ENCODE measurements around the gene RFX8. TPM values are rescaled to one million over a fixed set of nuclear protein-coding genes. Genes with fewer than 3 reads are reported as not detected.

The RFX8 gene
- total RNA-seq, 4 donors from 2014 or later: 1.4 to 6.9 (median 3.9) TPM

DNA sequence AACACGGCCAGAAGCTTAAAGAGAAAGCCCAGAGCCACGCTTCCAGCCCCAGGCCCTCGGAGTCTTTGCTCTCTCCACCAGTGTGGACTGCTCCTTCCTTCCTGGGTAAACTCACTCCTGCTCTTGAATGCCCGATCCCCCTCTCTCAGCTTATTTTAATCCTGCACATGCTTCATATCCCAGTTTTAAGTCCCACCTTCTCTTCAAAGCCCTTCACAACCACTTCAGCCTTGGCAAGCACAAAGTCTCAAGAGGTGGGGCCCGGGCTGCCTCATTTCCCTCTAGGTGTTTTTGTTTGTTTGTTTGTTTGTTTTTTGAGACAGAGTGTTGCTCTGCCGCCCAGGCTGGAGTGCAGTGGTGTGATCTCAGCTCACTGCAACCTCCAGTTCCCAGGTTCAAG is 66.0 kb downstream of the RFX8 start:
- H3K4me1 ChIP-seq: no peaks in the 10 kb centered on the region
- H3K27ac ChIP-seq: no peak overlapping the region
- DNase-seq (ENCODE audit: low spot score in 2 of 2): no peak
- H3K36me3 ChIP-seq: no peaks in the 10 kb centered on the region
- no peaks in the 10 kb centered on the region for H3K27me3 ChIP-seq
- 82 to 84% methylated on average over 6 of the region's 6 CpGs for WGBS, 2 donors
- TF ChIP-seq EP300 (IDR thresholded peaks at IDR 0.05): no peak
- no peak for TF ChIP-seq POLR2A (IDR thresholded peaks at IDR 0.05)
- TF ChIP-seq, protein P1, sequence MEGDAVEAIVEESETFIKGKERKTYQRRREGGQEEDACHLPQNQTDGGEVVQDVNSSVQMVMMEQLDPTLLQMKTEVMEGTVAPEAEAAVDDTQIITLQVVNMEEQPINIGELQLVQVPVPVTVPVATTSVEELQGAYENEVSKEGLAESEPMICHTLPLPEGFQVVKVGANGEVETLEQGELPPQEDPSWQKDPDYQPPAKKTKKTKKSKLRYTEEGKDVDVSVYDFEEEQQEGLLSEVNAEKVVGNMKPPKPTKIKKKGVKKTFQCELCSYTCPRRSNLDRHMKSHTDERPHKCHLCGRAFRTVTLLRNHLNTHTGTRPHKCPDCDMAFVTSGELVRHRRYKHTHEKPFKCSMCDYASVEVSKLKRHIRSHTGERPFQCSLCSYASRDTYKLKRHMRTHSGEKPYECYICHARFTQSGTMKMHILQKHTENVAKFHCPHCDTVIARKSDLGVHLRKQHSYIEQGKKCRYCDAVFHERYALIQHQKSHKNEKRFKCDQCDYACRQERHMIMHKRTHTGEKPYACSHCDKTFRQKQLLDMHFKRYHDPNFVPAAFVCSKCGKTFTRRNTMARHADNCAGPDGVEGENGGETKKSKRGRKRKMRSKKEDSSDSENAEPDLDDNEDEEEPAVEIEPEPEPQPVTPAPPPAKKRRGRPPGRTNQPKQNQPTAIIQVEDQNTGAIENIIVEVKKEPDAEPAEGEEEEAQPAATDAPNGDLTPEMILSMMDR (IDR thresholded peaks at IDR 0.05): no peak
- H3K9me3 ChIP-seq: no peaks in the 10 kb centered on the region
- no peak overlapping the region for H3K4me3 ChIP-seq

DNA sequence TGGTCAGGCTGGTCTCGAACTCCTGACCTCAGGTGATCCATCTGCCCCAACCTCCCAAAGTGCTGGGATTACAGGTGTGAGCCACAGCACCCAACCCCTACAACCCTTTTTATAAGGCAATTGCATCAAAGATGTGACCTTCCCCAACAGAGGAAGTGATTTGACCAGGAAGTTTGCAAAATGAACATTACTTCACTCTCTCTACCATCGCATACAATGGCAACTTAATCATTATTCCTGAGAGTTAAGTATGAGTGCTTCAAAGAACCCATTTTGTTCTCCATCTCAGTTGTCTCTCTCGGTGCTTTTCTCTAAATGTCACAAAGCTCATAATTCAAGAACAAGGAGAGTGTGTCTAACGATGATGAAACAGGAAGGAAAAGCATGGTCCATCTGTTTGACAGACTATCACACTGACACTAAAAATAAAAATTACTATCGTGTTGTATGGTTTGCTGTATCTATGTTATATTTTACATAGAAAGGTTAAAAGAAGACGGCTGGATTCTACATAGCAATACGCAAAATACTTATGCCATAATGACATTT is 69.5 kb downstream of the RFX8 start:
- no peaks in the 10 kb centered on the region for H3K27me3 ChIP-seq
- no peak for DNase-seq (ENCODE audit: low spot score in 2 of 2)
- H3K9me3 ChIP-seq: no peaks in the 10 kb centered on the region
- no peak overlapping the region for H3K4me3 ChIP-seq
- no peak overlapping the region for H3K27ac ChIP-seq
- 58% methylated on average over 7 of the region's 7 CpGs for WGBS, 2 donors
- no peaks in the 10 kb centered on the region for H3K36me3 ChIP-seq
- no peaks in the 10 kb centered on the region for H3K4me1 ChIP-seq
- TF ChIP-seq, protein P1 (IDR thresholded peaks at IDR 0.05): no peak
- no peak for TF ChIP-seq EP300 (IDR thresholded peaks at IDR 0.05)
- TF ChIP-seq POLR2A (IDR thresholded peaks at IDR 0.05): no peak

DNA sequence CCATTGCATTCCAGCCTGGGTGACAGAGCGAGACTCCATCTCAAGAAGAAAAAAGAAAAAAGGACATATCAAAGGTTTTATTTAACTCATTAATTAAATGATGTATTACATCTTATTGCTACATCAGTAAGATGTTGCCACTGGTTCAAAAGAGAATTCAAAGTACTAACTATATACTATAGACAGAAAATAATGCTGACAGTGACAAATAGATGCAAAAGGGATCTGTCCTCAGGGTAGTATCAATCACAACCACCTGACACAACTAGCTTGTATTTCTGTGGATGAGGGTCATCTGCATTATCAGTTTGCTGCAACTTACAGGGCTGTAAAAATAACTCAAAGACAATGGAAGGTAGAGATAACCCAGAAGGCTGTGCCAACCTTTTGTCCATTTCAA is 71.2 kb downstream of the RFX8 start:
- DNase-seq (ENCODE audit: low spot score in 2 of 2): no peak
- no peak for TF ChIP-seq EP300 (IDR thresholded peaks at IDR 0.05)
- TF ChIP-seq, protein P1 (IDR thresholded peaks at IDR 0.05): no peak
- no peak for TF ChIP-seq POLR2A (IDR thresholded peaks at IDR 0.05)
- no peaks in the 10 kb centered on the region for H3K4me1 ChIP-seq
- no peaks in the 10 kb centered on the region for H3K27me3 ChIP-seq
- no peaks in the 10 kb centered on the region for H3K9me3 ChIP-seq
- no peak overlapping the region for H3K4me3 ChIP-seq
- H3K36me3 ChIP-seq: no peaks in the 10 kb centered on the region
- 100% methylated on average over 1 of the region's 1 CpG for WGBS, 2 donors
- no peak overlapping the region for H3K27ac ChIP-seq

DNA sequence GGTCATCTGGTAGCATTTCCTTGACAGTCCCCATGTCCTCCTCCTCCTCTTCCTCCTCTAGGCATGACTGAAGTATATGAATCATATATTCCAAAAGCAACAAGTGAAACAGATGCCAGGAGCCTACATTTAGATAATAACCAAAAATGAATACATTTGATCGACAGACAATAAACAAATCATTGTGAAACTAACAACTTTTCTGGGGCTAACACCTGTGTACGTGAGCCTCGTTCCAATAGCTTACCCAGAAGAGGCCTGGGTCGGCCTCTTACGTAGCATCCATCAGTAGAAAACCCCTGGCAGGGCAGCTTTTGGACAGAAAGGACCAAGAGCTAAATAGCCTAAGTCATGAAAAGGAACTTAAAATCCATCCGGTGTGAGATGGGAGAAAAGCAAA is 72.3 kb downstream of the RFX8 start:
- TF ChIP-seq, protein P1 (IDR thresholded peaks at IDR 0.05): no peak
- no peak for TF ChIP-seq POLR2A (IDR thresholded peaks at IDR 0.05)
- no peak overlapping the region for H3K27ac ChIP-seq
- WGBS, 2 donors: 96 to 98% methylated on average over 6 of the region's 6 CpGs
- no peaks in the 10 kb centered on the region for H3K27me3 ChIP-seq
- no peak overlapping the region for H3K4me3 ChIP-seq
- no peaks in the 10 kb centered on the region for H3K9me3 ChIP-seq
- no peak for DNase-seq (ENCODE audit: low spot score in 2 of 2)
- no peaks in the 10 kb centered on the region for H3K4me1 ChIP-seq
- H3K36me3 ChIP-seq: no peaks in the 10 kb centered on the region

DNA sequence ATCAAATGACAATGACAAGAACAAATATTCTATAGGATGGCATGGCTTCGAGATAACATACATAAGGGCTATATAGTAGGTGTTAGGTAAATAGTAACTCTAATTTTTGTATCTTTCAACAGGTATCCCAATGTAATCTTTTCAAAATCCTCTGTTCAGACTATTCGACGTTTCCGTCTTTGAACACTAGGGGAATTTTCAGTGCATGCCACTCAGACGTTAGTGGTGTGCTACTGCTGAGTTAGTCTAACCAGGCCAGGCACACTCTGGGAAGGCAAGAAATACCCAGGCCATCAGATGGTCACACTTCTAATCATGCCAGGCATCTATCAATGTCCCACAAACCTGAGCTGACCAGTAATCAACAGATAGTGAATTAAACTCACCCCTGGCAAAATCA is 73.0 kb downstream of the RFX8 start:
- TF ChIP-seq, protein P1 (IDR thresholded peaks at IDR 0.05): no peak
- TF ChIP-seq EP300 (IDR thresholded peaks at IDR 0.05): no peak
- no peaks in the 10 kb centered on the region for H3K36me3 ChIP-seq
- no peaks in the 10 kb centered on the region for H3K9me3 ChIP-seq
- no peak overlapping the region for H3K27ac ChIP-seq
- H3K27me3 ChIP-seq: no peaks in the 10 kb centered on the region
- no peaks in the 10 kb centered on the region for H3K4me1 ChIP-seq
- no peak for DNase-seq (ENCODE audit: low spot score in 2 of 2)
- no peak overlapping the region for H3K4me3 ChIP-seq
- 70 to 75% methylated on average over 5 of the region's 5 CpGs for WGBS, 2 donors

Data from tibial nerve (tissue), 4 donors.